Stimulated activated CD4-positive, alpha-beta T cell treated with anti-CD3 and anti-CD28 coated beads, Interleukin-15, amount 100 ng/mL, for 24 hours (primary cell): ENCODE measurements around the gene CKMT2.

Source experiments
- DNase-seq: peaks from one replicate; pipeline ENCODE4 v3.0.0-alpha.2; 2020

CKMT2 gene

DNA sequence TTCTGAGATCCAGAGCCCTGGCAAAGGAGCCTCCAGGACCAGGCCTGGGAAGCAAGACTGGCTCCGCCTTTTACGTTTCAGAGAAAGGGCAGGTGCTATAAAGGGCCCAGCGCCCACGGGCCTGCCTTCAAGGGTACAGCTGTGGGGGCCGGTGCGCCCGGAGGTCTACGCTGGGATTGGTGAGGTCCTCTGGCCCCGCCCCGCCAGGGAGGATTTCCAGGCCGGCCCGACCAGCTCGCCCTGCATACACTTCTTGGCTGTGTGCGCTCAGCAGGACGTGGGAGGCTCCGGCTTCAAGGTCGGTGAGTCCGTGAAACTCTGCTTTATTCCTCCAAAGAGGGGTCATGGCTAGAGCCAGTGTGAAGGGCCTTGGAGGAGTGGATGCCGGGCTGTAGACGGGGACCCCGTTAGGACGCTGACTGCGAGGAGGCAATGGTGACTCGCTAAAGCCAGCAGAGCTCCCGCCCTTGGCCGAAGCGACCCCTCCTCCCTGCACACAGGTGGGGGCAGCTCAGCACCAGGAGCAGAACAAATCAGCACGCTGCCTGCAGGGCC lies at the start of gene CKMT2:
CKMT2 (plus strand) TSS at position 243 of the 555 bp plus-strand sequence. CDS start 17,811 bp downstream, outside the sequence.
- DNase-seq = peak; percentile 16

DNA sequence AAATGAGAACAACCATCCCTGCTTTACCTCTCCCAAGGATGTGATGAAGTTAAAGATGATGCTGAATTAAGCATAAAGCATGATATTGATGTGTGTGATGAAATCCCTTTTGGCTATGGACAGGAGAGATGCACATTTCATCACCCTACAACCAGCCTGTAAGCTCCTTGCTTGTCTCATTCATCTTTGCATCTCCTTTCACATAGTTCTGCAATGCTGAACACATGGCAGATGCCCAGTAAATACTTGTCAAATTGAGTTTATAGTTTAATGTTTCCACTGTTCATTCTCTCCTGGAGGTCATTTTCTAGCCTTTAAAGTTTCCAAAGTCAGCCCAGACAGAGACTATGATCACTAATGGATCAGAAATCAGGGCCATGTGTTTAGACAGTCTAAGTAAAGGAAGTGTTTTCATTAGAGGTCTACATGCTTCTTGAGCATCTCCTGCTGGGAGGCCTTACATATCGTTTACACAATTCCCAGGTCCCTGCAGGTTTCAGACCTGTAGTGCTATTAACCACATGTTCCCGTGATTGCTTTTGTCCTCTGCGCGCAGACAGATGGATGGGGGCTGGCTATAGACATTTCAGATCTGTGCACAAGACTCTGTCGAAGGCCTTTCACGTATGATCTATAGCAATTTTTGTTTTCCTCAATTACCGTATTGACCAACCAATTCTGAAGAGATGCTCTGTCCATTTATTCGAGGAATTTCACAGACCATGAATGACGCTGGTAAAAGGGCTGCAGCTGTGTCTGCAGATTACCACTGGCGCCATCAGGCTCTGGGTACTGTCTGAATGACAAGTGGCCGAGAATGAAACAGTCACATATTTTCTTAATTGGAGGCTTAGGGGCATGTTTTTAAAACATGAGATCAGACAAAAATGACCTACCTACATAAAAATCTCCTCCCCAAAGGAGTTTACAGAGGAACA lies 49.0 kb upstream of the CKMT2 start:
- no peak for DNase-seq

DNA sequence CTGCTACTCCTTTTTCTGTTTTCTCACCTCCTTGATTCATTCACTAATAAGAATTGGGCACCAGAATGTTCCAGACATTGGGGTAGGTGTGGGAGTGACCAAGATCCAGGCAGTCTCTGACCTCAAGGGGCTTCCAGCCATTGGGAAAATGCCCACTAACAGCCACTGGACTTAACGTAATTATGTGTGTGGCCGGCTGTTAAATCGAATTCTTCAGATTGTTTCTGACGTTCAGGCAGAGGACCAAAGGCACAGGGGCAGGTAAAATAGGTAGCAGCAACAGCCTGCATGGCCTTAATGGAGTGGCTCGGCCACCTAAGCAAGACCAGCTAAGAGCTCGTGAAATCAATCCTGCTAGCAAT lies 48.4 kb upstream of the CKMT2 start:
- no peak for DNase-seq

DNA sequence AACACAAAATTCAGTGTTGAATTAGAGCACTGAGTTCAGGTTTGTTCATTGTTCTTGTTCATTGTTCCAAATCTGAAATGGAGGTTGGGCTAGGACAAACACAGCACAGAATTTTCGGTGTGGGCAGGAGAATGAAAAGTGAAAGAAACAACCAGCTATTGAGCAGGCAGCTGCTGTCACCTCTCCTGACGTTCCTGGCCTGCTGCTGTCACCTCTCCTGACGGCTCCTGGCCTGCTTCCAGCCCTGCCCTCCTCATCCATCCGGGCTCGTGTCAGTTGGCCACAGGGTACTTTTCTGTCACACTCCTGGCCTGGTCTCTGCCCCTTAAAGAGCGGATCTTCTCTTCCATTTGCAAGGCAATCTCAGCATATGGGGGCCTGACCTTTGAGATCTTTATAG lies 45.2 kb upstream of the CKMT2 start:
- no peak for DNase-seq

DNA sequence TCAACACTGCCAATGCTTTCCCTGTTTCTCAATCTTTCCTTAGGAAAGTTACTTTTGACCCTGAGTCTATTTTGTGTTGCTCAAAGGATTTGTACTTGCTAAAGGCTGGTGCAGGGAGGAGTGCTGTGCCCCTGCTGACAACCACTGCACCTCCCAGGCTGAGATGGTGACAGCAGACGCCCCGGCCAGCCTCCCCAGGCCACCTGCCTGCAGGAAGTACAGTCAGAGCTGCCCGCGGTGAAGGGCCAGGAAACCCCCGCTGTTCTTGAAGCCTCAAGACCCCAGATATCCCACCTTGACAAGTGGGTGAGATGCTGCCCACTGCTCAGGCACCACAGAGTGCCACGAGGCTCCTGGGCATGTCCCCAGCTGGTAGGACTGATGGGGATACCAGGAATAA lies 44.2 kb upstream of the CKMT2 start:
- no peak for DNase-seq

DNA sequence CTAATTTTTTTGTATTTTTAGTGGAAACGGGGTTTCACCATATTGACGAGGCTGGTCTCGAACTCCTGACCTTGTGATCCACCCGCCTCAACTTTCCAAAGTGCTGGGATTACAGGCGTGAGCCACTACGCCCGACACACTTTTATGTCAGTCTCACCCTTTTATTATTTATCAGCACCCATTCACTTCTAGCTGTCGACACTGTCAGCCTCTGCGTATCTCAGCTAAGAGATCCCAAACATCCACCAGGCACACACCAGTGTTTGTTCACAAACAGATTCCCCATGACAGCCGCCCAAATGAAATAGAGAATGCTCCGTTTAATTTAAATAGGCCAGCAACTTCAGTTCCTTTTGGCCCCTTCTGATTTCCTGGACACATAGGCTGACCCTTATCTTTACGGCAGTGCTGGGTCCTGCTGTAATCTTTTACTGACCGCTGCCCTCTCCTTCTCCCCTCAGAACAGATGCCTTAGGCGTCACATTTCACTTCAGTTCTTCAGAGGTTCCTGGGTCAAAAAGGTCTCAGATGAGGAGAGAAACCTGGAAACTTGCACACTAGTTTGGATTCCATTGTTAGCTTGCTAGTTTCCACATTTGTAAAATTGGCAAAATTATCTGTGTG lies 43.1 kb upstream of the CKMT2 start:
- no peak for DNase-seq

DNA sequence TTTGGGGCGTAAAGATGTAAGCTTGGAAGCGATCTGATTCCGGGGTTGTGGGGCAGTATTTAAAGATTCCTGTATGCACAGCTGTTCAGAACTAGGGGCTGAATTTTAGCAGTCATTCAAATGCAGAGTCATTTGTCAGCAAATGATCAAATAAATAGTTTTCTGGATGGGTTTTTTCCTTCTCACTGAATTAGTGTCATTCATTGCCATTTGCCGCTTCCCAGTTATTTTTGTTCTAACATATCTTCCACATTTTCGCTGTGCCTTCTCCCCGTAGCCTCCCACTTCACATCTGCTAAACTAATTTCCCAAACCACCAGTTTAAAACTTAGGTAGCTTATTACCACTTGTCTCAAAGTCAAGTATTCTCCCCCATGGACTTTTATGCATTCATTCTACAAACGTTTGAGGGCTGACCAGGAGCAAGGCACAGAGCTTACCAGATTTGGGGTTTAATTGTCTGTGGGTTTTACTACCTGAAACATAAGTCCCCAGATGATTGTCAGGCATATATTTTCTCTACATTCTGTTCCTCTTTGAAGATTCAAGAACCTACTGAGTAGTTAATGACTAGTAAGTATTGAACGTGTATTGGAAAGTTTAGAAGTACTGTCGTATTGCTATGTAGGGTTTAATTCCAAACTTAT lies 41.3 kb upstream of the CKMT2 start:
- no peak for DNase-seq

DNA sequence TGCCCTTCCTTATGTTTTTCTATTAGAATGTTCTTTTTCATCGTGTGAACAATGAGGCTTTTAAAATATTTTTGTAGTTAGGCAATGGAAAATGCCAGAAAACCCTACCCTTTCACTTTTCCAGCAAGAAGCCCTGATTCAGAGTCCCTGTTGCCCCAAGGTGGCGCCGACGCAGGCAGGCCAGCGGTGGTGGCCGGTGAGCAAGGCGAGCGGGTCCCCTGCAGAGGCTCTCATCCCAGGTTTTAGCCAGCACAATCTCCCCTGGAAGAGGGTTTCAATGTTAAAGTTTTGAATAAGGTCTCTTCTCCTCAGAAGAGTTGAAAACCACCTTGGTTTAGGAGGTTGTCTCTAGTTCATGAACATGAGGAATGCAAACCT lies 40.8 kb upstream of the CKMT2 start:
- no peak for DNase-seq

DNA sequence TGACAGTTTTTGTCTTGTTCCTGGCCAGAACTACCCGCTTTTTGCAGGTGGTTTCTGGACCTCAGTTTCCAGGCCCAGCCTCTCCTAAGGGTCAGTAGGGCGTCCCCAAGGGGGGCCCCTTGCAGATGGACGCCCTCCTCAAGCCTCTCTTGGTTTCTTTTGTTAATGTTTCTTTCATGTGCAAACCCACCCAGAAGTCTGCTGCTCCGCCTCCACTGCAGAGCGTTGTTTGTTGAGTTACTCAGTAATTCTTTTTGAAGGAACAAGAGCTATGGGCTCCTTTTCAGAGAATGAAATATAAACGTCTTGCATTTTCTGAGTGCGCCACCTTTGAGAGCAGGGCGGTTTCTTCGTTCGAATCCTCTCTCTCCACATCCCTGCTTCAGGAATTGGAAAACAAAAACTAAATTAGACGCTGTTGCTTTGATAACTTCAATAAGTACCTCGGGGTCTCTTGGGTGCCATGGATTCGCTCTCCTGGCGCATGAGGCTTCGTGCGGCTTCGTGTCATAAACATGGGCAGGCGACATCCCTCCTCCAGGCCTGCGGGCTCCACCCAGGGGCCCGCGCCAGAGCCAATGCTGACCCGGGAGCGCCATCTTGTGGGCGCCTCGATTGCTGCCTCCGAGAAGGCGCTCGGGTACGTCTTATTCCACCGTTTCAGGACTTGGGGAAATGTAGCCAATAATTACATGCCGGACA lies 38.3 kb upstream of the CKMT2 start:
- DNase-seq = peak; percentile 89

DNA sequence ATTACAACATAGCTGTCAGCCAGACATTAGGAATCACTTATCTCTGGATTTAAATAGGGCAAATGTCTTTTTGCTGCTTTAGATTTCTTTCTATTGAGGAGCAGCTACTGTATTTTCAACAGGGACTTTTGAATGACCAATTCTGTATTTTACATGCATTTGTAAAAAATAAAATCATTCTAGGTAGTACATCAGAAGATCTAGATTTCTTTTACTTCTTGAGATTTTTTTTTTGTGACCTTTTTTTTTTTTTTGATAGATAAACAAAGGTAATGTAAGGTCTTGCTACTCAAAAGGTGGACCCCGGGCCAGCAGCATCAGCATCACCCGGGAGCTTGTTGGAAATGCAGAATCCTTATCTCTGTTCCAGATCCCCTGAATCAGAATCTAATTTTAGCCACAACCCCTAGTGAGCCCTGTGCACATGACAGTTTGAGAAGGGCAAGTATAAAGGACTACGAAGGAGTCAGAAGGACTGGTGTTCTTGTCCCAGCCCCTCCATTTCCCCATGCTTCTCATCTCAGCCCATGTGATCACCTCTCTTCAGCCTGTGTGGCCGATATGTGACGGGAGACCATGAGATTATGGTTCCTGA lies 37.7 kb upstream of the CKMT2 start:
- DNase-seq = no peak

DNA sequence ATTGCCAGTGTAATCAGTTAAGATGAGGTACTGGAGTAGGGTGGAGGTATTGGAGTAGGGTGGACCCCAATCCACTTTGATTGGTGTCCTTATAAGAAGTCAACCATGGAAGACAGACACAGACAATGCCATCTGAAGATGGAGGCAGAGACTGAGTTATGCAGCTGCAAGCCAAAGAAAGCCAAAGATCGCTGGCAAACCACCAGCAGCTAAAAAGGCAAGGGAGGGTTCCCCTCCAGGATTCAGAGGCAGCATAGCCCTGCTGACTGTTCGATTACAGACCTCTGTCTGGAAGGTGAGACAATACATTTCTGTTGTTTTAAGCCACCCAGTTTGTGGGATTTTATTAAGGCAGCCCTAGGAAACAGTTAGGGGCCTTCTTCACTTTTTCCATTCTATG lies 30.5 kb upstream of the CKMT2 start:
- DNase-seq = no peak

DNA sequence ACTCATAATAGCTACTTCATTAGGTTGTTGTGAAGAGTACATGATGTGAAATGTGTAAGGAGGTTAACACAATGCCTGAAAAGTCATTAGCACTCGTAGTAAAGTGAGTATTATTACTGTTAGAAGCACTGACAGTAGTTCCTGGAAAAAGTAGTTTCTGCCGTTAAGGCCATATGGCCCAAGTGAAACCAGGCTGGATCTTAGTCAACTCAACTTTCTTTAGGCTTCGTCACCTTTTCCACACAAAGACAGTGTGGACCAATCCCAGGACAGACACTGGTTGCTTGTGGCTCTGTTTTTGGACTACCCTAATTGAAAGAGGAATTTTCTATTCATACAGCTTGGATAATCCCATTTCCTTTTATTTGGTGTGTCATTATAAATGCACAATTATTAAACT lies 29.4 kb upstream of the CKMT2 start:
- no peak for DNase-seq

DNA sequence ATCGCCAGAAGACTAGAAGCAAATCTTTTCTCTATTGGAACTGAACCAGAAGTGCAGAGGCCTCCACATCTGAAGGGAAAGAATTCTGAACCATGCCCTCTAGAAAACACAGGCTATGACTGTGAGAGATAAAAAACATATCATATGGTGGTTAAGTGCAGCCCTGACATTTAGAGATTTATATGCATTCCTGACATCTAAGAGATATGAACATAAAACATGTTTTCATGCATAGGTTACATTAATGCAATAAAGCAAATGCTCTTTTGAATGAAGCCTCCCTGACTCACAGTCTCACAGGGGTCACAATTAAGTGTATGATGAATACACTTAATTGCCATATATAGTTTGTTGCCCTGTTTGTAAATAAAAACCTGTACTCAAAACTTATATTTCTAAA lies 28.9 kb upstream of the CKMT2 start:
- no peak for DNase-seq

DNA sequence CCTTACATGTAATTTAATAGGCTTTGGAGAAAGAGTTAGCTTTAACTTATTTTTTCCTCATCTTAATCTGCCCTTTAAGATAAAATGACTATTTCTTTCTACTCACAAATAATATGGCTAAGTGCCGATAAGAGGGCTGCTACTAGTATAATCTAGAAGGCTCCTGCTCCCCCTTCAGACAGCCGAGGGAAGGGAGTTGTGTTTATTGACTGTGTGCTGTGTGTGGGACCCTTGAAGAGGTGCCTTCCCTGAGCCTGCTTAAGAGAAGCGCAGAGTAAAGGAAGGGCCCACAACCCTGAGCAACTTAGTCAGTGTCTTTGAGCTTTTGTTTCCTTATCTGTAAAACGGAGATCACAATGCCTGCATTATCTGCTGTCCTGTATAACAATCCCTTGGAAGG lies 28.1 kb upstream of the CKMT2 start:
- DNase-seq = no peak

DNA sequence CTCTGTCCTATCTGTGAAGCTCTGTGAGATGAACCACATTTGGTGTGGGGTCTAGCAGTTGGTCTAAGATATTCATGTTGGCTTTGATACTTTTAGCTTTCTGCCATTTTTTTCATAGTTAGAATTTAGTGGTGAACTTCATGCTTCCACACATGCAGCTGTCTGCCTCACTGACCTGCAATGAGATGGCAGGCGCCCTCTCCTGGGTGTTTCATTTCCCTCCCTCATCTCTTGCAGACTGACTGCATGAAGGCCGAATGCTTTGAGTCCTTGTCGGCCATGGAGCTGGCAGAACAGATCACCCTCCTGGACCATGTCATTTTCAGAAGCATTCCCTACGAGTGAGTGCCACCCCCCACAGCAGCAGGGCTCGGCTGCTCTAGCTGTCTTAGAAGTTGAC lies 26.1 kb upstream of the CKMT2 start:
- no peak for DNase-seq

DNA sequence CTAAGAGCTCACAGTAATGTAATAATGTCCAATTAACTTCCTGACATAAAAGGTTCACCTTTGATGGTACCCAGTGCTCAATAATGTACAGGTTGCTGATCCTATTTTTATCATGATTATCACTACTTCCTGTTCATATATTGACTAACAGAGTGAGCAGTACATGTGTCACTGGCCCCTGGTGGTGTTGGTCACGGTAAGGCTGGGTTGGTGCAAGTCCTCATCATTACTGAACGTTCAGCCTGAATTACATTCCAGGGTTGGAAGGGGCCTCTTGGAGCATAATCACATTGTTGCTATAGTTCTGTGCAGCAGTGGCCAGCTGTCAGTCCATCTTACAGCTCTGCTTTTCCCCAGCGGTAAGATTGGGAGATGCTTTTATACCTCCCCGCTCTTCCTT lies 24.2 kb upstream of the CKMT2 start:
- DNase-seq = no peak

DNA sequence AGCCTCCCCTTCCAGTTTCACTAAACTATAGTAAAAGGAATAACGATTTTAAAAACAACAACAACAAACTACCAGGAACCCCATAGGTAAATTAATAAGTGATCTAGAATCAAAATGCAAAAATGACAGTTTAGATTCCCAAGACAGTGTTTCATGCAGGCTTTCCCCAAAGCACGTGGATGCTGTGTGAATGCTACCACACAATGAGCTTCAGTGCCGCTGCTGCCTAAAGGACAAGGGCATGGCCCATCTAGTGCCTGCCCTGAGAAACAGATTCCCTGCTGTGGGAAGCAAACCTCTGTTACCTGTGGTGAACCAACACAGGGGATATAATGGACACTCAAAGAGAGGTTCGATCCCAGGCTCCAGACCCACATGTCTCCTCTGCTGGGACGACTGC lies 23.7 kb upstream of the CKMT2 start:
- no peak for DNase-seq

DNA sequence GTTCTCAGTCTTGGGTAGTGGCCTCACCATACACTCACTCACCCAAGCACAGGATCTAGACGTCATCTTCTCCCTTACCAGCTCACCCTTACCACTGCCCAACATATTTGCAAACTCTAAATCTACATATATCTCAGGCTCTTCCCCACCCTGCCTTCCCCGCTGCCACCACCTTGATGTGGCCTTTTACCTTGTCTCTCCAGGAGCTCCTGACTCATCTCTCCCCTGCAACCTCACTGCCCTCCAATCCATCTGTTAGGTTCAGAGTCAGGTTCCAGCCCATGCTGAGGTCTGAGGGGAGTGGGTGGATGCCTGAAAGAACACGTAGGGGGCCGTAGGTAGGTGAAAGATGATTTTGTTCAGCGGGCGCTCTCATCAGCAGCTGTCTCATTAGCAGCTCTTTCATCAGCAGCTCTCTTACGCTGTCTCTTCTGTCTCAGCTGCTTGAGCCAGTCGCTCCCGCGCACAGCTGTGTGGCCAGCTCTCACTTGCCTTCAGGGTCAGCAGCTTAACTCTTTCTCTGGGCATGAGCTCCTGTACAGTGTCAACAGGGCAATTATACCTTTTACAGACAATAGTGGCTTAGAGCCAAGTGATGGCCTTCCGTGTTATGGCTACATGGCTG lies 23.1 kb upstream of the CKMT2 start:
- DNase-seq = peak; percentile 48

DNA sequence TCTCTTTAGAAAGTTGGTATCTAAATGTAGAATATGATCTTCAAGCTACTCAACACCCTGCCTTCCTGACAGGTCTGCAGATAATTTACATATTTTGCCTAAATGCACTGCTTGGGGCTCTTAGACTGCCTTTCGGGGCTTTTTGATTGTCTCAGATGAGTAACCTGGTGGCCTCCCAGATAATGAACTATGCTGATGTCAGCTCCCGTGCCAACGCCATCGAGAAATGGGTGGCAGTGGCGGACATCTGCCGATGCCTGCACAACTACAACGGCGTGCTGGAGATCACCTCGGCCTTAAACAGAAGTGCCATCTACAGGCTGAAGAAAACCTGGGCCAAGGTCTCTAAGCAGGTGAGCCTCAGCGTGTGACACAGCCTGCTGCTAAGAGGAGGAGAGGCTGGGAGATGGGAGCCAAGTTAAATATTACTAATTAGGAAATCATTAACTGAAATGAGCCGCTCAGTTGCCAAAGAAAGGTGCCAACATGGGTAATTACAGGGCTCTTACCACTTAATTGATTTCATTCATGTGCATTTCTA lies 20.8 kb upstream of the CKMT2 start:
- peak; percentile 18 for DNase-seq

DNA sequence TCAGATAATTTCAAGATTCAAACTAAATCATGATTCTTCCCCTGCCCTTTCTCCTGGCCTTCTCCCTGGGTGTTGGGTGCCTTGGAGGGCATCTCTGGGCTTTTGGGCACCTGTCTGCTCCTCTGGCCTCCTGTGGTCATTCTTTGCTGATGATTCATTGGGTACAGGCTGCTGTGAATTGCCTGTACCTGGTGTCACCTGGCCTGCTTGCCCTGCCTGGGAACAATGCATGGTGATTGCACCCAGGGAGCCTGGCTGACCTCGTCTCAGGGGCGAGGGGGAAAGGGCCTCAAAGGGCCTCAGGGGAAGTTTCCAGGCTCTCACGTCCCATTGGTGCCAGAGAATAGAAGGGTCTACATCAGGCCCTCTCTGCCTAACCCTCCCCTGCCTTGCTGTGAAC lies 20.1 kb upstream of the CKMT2 start:
- no peak for DNase-seq

DNA sequence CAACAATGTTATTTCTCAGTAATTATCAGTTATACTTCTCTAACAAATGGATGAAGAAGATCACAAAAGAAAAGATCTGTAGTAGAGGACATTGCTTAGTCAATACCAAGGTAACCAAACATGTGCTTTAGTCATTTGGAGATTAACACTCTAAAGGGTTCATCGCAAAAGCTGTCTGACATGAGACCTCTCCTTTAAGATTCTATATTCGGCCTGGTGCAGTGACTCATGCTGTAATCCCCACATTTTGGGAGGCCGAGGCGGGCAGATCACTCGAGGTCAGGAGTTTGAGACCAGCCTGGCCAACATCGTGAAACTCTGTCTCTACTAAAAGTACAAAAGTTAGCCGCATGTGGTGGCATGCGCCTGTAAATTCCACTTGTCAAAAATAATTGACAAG lies 18.3 kb upstream of the CKMT2 start:
- DNase-seq = no peak

DNA sequence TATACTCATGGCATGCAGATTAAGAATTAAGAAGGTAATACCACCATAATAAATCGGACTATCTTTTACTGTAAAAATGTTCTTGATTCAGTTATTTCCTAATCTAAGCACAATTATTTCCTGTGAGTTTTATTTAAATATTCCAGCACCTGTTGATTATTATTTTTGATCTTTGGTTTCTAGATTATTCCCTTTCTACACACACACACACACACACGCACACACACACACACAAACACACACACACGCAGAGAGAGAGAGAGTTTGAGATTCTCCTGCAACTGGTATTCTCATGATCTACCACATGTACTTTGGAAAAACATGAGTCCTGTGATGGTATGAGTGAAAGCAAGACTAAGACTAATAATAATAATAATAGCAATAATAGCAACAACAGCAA lies 17.0 kb upstream of the CKMT2 start:
- DNase-seq = no peak
